Measurements from ENCODE around the gene CRYGS.
"Not testable (repeated sequence)": the region's sequence is repeated elsewhere in the genome, so short reads cannot be mapped to it uniquely, and the experiment has no call there.

The CRYGS gene

GRCh38 chr3:186587183-186587582 is 43.0 kb upstream of the CRYGS start:
- H3K27ac ChIP-seq (ENCODE audit: extremely low read depth, low read depth, low read length), result no peak overlapping the region
- peaks cover 10 to 41% of the 10 kb centered on the region in 2 experiments; a peak in 2 of 3 replicates for H3K36me3 ChIP-seq (ENCODE audit: control insufficient read depth in 2 of 2, insufficient read depth in 1 of 2, low read length in 2 of 2)
- no peaks in the 10 kb centered on the region for H3K4me1 ChIP-seq (ENCODE audit: control insufficient read depth, insufficient read depth, low read length)
- no peak for TF ChIP-seq HOXC10 (CRISPR knock-in tag; IDR thresholded peaks at IDR 0.05)
- no peak for TF ChIP-seq ZNF133 (tag by site-specific recombination; IDR thresholded peaks at IDR 0.05)
- no peak for TF ChIP-seq ZNF114 (tag by site-specific recombination; IDR thresholded peaks at IDR 0.05)
- TF ChIP-seq ZNF747 (tag by site-specific recombination; IDR thresholded peaks at IDR 0.05), result no peak
- TF ChIP-seq ZNF658 (tag by site-specific recombination; IDR thresholded peaks at IDR 0.05), result no peak
- no peak for TF ChIP-seq ZNF692 (tag by site-specific recombination; IDR thresholded peaks at IDR 0.05)
- no peak for TF ChIP-seq GFI1B (tag by site-specific recombination; IDR thresholded peaks at IDR 0.05)
- ChIA-PET CTCF (interaction anchor here (0.7 to 8.5 kb wide), 3 partner anchors 28 to 651 kb away, joined by 3 to 59 read pairs (median 4); partner anchors contain the start of gene AHSG), POLR2A (interaction anchor here (0.6 kb wide), 1 partner anchor 17 kb away, joined by 3 read pairs; the partner anchor contains the start of gene DNAJB11)
- no peaks in the 10 kb centered on the region for H3K9me3 ChIP-seq (ENCODE audit: control insufficient read depth, insufficient read depth, low read depth, low read length)
- H3K4me3 ChIP-seq (ENCODE audit: low read depth, low read length), result no peak overlapping the region

DNA sequence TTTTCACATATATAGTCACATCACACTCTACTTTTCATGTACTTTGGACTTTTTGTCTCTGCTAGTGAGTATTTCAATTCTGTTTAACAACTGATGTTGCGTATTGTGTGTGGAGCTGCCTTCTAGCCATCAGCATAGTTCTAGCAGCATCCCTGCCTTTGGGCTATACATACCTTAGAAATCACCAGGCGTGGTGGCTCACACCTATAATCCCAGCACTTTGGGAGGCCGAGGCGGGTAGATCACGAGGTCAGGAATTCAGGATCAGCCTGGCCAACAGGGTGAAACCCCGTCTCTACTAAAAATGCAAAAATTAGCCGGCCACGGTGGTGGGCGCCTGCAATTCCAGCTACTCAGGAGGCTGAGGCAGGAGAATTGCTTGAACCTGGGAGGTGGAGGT is 42.1 kb upstream of the CRYGS start:
- peaks cover 10 to 50% of the 10 kb centered on the region in 2 experiments; a peak in 2 of 3 replicates for H3K36me3 ChIP-seq (ENCODE audit: control insufficient read depth in 2 of 2, insufficient read depth in 1 of 2, low read length in 2 of 2)
- POLR2A ChIA-PET, result interaction anchor here (0.6 to 1.1 kb wide), 2 partner anchors 16 kb away, joined by 3 read pairs; partner anchors contain the start of gene DNAJB11
- not testable (repeated sequence) for H3K4me1 ChIP-seq (ENCODE audit: control insufficient read depth, insufficient read depth, low read length); H3K9me3 ChIP-seq (ENCODE audit: control insufficient read depth, insufficient read depth, low read depth, low read length); H3K27ac ChIP-seq (ENCODE audit: extremely low read depth, low read depth, low read length); H3K4me3 ChIP-seq (ENCODE audit: low read depth, low read length)
- CTCF ChIA-PET, result interaction anchor here (8.5 kb wide), 1 partner anchor 29 kb away, joined by 59 read pairs; the partner anchor contains the start of gene AHSG

DNA sequence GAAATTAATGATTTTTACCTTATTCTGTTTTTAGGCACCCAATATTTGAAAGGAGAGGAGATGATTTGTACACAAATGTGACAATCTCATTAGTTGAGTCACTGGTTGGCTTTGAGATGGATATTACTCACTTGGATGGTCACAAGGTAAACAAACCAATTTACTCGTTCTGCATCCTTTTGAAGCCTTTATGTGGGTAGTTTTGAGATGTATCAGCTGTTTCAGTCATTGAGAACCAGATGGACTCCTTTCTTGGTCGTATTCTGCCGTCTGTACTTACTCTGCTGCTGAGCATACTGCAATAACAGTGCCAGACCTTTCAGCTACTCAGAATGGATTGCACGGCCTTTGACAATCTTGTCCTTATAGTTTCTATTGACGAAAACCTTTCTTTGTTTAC is 39.7 kb upstream of the CRYGS start:
- H3K27ac ChIP-seq (ENCODE audit: extremely low read depth, low read depth, low read length), result no peak overlapping the region
- peaks cover 10 to 72% of the 10 kb centered on the region in 2 experiments for H3K36me3 ChIP-seq (ENCODE audit: control insufficient read depth in 2 of 2, insufficient read depth in 1 of 2, low read length in 2 of 2)
- no peaks in the 10 kb centered on the region for H3K4me1 ChIP-seq (ENCODE audit: control insufficient read depth, insufficient read depth, low read length)
- ChIA-PET POLR2A (no interaction called here), CTCF (interaction anchor here (0.6 to 8.5 kb wide), 3 partner anchors 10 to 228 kb away, joined by 3 to 59 read pairs (median 4); partner anchors contain the start of gene AHSG)
- H3K4me3 ChIP-seq (ENCODE audit: low read depth, low read length), result no peak overlapping the region
- H3K9me3 ChIP-seq (ENCODE audit: control insufficient read depth, insufficient read depth, low read depth, low read length), result no peaks in the 10 kb centered on the region
- no peak for TF ChIP-seq ZNF114 (tag by site-specific recombination; IDR thresholded peaks at IDR 0.05)
- TF ChIP-seq PATZ1 (tag by site-specific recombination; IDR thresholded peaks at IDR 0.05), result no peak
- TF ChIP-seq TCF7L2 (IDR thresholded peaks at IDR 0.05; ENCODE audit: borderline replicate concordance, low read depth, low read length), result no peak
- TF ChIP-seq ZSCAN30 (tag by site-specific recombination; IDR thresholded peaks at IDR 0.05), result no peak
- no peak for TF ChIP-seq ZNF830 (tag by site-specific recombination; IDR thresholded peaks at IDR 0.05; ENCODE audit: low read depth)
- TF ChIP-seq, protein P1, sequence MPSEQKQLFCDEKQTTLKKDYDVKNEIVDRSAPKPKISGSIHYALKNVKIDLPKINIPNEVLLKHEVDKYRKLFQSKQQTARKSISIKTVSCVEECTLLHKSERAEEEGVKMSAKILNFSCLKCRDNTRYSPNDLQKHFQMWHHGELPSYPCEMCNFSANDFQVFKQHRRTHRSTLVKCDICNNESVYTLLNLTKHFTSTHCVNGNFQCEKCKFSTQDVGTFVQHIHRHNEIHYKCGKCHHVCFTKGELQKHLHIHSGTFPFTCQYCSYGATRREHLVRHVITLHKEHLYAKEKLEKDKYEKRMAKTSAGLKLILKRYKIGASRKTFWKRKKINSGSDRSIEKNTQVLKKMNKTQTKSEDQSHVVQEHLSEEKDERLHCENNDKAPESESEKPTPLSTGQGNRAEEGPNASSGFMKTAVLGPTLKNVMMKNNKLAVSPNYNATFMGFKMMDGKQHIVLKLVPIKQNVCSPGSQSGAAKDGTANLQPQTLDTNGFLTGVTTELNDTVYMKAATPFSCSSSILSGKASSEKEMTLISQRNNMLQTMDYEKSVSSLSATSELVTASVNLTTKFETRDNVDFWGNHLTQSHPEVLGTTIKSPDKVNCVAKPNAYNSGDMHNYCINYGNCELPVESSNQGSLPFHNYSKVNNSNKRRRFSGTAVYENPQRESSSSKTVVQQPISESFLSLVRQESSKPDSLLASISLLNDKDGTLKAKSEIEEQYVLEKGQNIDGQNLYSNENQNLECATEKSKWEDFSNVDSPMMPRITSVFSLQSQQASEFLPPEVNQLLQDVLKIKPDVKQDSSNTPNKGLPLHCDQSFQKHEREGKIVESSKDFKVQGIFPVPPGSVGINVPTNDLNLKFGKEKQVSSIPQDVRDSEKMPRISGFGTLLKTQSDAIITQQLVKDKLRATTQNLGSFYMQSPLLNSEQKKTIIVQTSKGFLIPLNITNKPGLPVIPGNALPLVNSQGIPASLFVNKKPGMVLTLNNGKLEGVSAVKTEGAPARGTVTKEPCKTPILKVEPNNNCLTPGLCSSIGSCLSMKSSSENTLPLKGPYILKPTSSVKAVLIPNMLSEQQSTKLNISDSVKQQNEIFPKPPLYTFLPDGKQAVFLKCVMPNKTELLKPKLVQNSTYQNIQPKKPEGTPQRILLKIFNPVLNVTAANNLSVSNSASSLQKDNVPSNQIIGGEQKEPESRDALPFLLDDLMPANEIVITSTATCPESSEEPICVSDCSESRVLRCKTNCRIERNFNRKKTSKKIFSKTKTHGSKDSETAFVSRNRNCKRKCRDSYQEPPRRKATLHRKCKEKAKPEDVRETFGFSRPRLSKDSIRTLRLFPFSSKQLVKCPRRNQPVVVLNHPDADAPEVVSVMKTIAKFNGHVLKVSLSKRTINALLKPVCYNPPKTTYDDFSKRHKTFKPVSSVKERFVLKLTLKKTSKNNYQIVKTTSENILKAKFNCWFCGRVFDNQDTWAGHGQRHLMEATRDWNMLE (tag by site-specific recombination; conservative IDR thresholded peaks at IDR 0.05; ENCODE audit: low read depth), result no peak
- TF ChIP-seq GFI1B (tag by site-specific recombination; IDR thresholded peaks at IDR 0.05), result no peak
- no peak for TF ChIP-seq ZNF121 (tag by site-specific recombination; IDR thresholded peaks at IDR 0.05)
- TF ChIP-seq ZNF398 (tag by site-specific recombination; IDR thresholded peaks at IDR 0.05), result no peak
- no peak for TF ChIP-seq ZNF341 (tag by site-specific recombination; IDR thresholded peaks at IDR 0.05; ENCODE audit: low read depth)
- TF ChIP-seq ZNF629 (tag by site-specific recombination; IDR thresholded peaks at IDR 0.05), result no peak
- no peak for TF ChIP-seq ZNF571 (tag by site-specific recombination; IDR thresholded peaks at IDR 0.05)
- TF ChIP-seq GLIS2 (tag by site-specific recombination; IDR thresholded peaks at IDR 0.05), result no peak
- TF ChIP-seq ZNF596 (tag by site-specific recombination; IDR thresholded peaks at IDR 0.05), result no peak
